ENCODE measurements around the gene GGN. TPM values are rescaled to one million over a fixed set of nuclear protein-coding genes. Genes with fewer than 3 reads are reported as not detected.
A peak's percentile ranks its signal among the peaks of the same experiment; 100 is the strongest.

GGN gene
- total and polyA plus RNA-seq, 2 of the 13 experiments (the other 11 are each of a cell fraction or from before 2014, with no cell fraction given), result not detected

DNA sequence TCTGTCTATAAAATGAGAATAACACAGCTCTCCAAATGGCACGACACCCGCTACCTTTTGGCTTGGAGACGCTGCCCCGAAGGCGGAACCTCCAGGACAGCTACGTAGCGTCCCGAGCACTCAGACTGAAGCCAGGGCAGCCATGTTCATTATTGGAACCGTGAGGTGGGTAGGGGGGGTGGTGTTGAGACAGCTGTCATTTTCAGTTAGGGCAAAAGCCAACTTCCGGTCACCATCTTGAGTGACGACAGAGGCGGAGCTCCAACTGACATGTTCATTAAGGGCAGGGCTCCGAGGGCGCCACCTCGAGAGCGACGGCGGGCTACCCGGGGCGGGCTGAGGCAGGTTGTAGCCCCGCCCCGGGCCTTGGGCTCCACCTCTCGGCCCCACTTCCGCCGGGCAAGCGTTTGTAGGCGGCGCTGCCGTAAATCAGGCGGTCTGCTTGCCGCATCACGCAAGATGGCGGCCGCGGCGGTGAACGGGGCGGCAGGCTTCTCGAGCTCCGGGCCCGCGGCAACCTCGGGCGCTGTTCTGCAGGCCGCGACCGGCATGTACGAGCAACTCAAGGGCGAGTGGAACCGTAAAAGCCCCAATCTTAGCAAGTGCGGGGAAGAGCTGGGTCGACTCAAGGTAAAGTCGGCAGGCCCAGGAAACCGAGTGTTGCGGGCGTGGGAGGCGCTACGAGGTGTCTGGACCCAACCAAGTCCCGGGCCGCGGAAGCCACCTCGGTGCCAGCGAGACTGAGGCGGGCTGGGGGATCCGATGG lies 13.3 kb downstream of the GGN start, which contains the start of gene PSMD8 (continued):
- peak; percentile 59; the same call in 1 of the 2 replicates for TF ChIP-seq BCL3 (CRISPR knock-in tag; IDR thresholded peaks at IDR 0.05)
- TF ChIP-seq USF2 (IDR thresholded peaks at IDR 0.05; ENCODE audit: low read depth, low read length), result no peak
- peak; percentile 52; the same call in 1 of the 2 replicates for TF ChIP-seq USF2 (CRISPR knock-in tag; IDR thresholded peaks at IDR 0.05; ENCODE audit: borderline replicate concordance)
- peak; percentile 95 for TF ChIP-seq ZGPAT (CRISPR knock-in tag; IDR thresholded peaks at IDR 0.05)
- TF ChIP-seq NCOA5 (CRISPR knock-in tag; IDR thresholded peaks at IDR 0.05), result no peak
- TF ChIP-seq MIER3 (CRISPR knock-in tag; IDR thresholded peaks at IDR 0.05; ENCODE audit: borderline replicate concordance), result no peak; the same call in 1 of the 2 replicates
- no peak for TF ChIP-seq NR2F6 (IDR thresholded peaks at IDR 0.05)
- no peak; the same call in 1 of the 2 replicates for TF ChIP-seq NR2F6 (CRISPR knock-in tag; IDR thresholded peaks at IDR 0.05)
- TF ChIP-seq ZNF780A (CRISPR knock-in tag; IDR thresholded peaks at IDR 0.05), result no peak
- no peak; the same call in 1 of the 2 replicates for TF ChIP-seq PRDM10 (CRISPR knock-in tag; IDR thresholded peaks at IDR 0.05; ENCODE audit: low read depth)
- 0 out of 2 replicates have a peak, but pooled peaks have one; percentile 31 for TF ChIP-seq SP140L (CRISPR knock-in tag; IDR thresholded peaks at IDR 0.05; ENCODE audit: borderline replicate concordance)
- TF ChIP-seq FOXK2 (IDR thresholded peaks at IDR 0.05), result no peak; the same call in 1 of the 2 replicates
- no peak for TF ChIP-seq KAT2B (IDR thresholded peaks at IDR 0.05; ENCODE audit: borderline replicate concordance, low read depth, low read length)
- TF ChIP-seq HIC2 (CRISPR knock-in tag; IDR thresholded peaks at IDR 0.05; ENCODE audit: low read depth), result peak; percentile 69; the same call in 1 of the 2 replicates
- TF ChIP-seq FOXA1 (IDR thresholded peaks at IDR 0.05), result no peak
- peak; percentile 36; the same call in 1 of the 2 replicates for TF ChIP-seq FOXA1 (CRISPR knock-in tag; IDR thresholded peaks at IDR 0.05)
- no peak for TF ChIP-seq CREB3 (CRISPR knock-in tag; IDR thresholded peaks at IDR 0.05)
